ENCODE measurements around the gene CNTFR. TPM values are rescaled to one million over a fixed set of nuclear protein-coding genes. Genes with fewer than 3 reads are reported as not detected.
A peak's percentile ranks its signal among the peaks of the same experiment; 100 is the strongest.
"Not testable (repeated sequence)": the region's sequence is repeated elsewhere in the genome, so short reads cannot be mapped to it uniquely, and the experiment has no call there.

Gene CNTFR
- total RNA-seq, 1 experiment from 2014 or later: not detected

- peak; percentile 61 for DNase-seq
- no peaks in the 10 kb centered on the region for H3K36me3 ChIP-seq
- H3K9me3 ChIP-seq: no peaks in the 10 kb centered on the region
- H3K27me3 ChIP-seq: no peaks in the 10 kb centered on the region
- H3K4me3 ChIP-seq: no peak overlapping the region
Measured at GRCh38 chr9:34540827-34541226, 48.7 kb downstream of the CNTFR start.

GRCh38 chr9:34536685-34537084 is 52.8 kb downstream of the CNTFR start:
- Histone ChIP-seq H3K27me3 (no peaks in the 10 kb centered on the region), H3K9me3 (no peaks in the 10 kb centered on the region), H3K36me3 (no peaks in the 10 kb centered on the region), H3K4me3 (no peak overlapping the region)
- no peak for DNase-seq

GRCh38 chr9:34532041-34532440 is 57.5 kb downstream of the CNTFR start:
- not testable (repeated sequence) for H3K4me3 ChIP-seq, H3K9me3 ChIP-seq, H3K27me3 ChIP-seq, DNase-seq, H3K36me3 ChIP-seq

- Histone ChIP-seq H3K9me3 (no peaks in the 10 kb centered on the region), H3K36me3 (no peaks in the 10 kb centered on the region), H3K4me3 (no peak overlapping the region), H3K27me3 (no peaks in the 10 kb centered on the region)
- DNase-seq: no peak
Measured at GRCh38 chr9:34526026-34526425, 63.5 kb downstream of the CNTFR start.

GRCh38 chr9:34524349-34524748 is 65.2 kb downstream of the CNTFR start:
- H3K4me3 ChIP-seq: no peak overlapping the region
- H3K36me3 ChIP-seq: no peaks in the 10 kb centered on the region
- DNase-seq: no peak
- H3K27me3 ChIP-seq: no peaks in the 10 kb centered on the region
- no peaks in the 10 kb centered on the region for H3K9me3 ChIP-seq

- no peaks in the 10 kb centered on the region for H3K9me3 ChIP-seq
- peak; percentile 81 for DNase-seq
- no peaks in the 10 kb centered on the region for H3K27me3 ChIP-seq
- H3K4me3 ChIP-seq: peak within 1 kb of the TSS; percentile 21; the same call in 1 of the 2 replicates
- no peaks in the 10 kb centered on the region for H3K36me3 ChIP-seq
Measured at GRCh38 chr9:34522971-34523797, 66.3 kb downstream of the CNTFR start, which contains the start of gene ENHO. TSS of gene ENHO (minus strand) at chr9:34522990. CDS start at chr9:34521695, 1,295 bp downstream.

- H3K27me3 ChIP-seq: no peaks in the 10 kb centered on the region
- no peaks in the 10 kb centered on the region for H3K9me3 ChIP-seq
- H3K36me3 ChIP-seq: no peaks in the 10 kb centered on the region
- no peak for DNase-seq
- H3K4me3 ChIP-seq: no peak overlapping the region
Measured at GRCh38 chr9:34522091-34522887, 67.2 kb downstream of the CNTFR start.

GRCh38 chr9:34521406-34522045 is 68.0 kb downstream of the CNTFR start:
- H3K9me3 ChIP-seq: no peaks in the 10 kb centered on the region
- no peaks in the 10 kb centered on the region for H3K27me3 ChIP-seq
- DNase-seq: no peak
- no peaks in the 10 kb centered on the region for H3K36me3 ChIP-seq
- H3K4me3 ChIP-seq: no peak overlapping the region

- no peaks in the 10 kb centered on the region for H3K27me3 ChIP-seq
Measured at GRCh38 chr9:34520505-34521385, 68.8 kb downstream of the CNTFR start.

GRCh38 chr9:34520096-34520495 is 69.4 kb downstream of the CNTFR start:
- no peaks in the 10 kb centered on the region for H3K27me3 ChIP-seq
- DNase-seq: no peak

More at GRCh38 chr9:34520505-34521385, 68.8 kb downstream of the CNTFR start:
- H3K36me3 ChIP-seq: no peaks in the 10 kb centered on the region
- no peak for DNase-seq
- H3K4me3 ChIP-seq: no peak overlapping the region
- no peaks in the 10 kb centered on the region for H3K9me3 ChIP-seq

GRCh38 chr9:34519321-34520020 is 70.1 kb downstream of the CNTFR start:
- Histone ChIP-seq H3K27me3 (no peaks in the 10 kb centered on the region), H3K4me3 (no peak overlapping the region), H3K9me3 (no peaks in the 10 kb centered on the region), H3K36me3 (no peaks in the 10 kb centered on the region)
- no peak for DNase-seq

More at GRCh38 chr9:34520096-34520495, 69.4 kb downstream of the CNTFR start:
- no peaks in the 10 kb centered on the region for H3K36me3 ChIP-seq
- H3K9me3 ChIP-seq: no peaks in the 10 kb centered on the region
- H3K4me3 ChIP-seq: no peak overlapping the region

GRCh38 chr9:34518896-34519295 is 70.6 kb downstream of the CNTFR start:
- no peaks in the 10 kb centered on the region for H3K27me3 ChIP-seq
- H3K36me3 ChIP-seq: no peaks in the 10 kb centered on the region
- DNase-seq: no peak
- H3K9me3 ChIP-seq: no peaks in the 10 kb centered on the region
- H3K4me3 ChIP-seq: no peak overlapping the region

- no peaks in the 10 kb centered on the region for H3K27me3 ChIP-seq
- H3K4me3 ChIP-seq: no peak overlapping the region
- H3K36me3 ChIP-seq: no peaks in the 10 kb centered on the region
- no peaks in the 10 kb centered on the region for H3K9me3 ChIP-seq
- no peak for DNase-seq
Measured at GRCh38 chr9:34518110-34518616, 71.4 kb downstream of the CNTFR start.

GRCh38 chr9:34517185-34517584 is 72.3 kb downstream of the CNTFR start:
- H3K27me3 ChIP-seq: no peaks in the 10 kb centered on the region
- no peak for DNase-seq
- no peak overlapping the region for H3K4me3 ChIP-seq
- no peaks in the 10 kb centered on the region for H3K9me3 ChIP-seq
- no peaks in the 10 kb centered on the region for H3K36me3 ChIP-seq

- no peak overlapping the region for H3K4me3 ChIP-seq
- DNase-seq: no peak
- no peaks in the 10 kb centered on the region for H3K9me3 ChIP-seq
- no peaks in the 10 kb centered on the region for H3K27me3 ChIP-seq
- H3K36me3 ChIP-seq: no peaks in the 10 kb centered on the region
Measured at GRCh38 chr9:34515959-34516358, 73.6 kb downstream of the CNTFR start.
